Measurements from ENCODE around the gene MEOX2.

- no peak for TF ChIP-seq CTCF (CRISPR knock-in tag; IDR thresholded peaks at IDR 0.05)
- TF ChIP-seq BCL6 (CRISPR knock-in tag; IDR thresholded peaks at IDR 0.05) = no peak
- no peak for TF ChIP-seq ZNF513 (CRISPR knock-in tag; conservative IDR thresholded peaks at IDR 0.05)
- no peak for TF ChIP-seq PATZ1 (CRISPR knock-in tag; IDR thresholded peaks at IDR 0.05)
Measured at GRCh38 chr7:15606561-15606960, 79.9 kb downstream of the MEOX2 start.
